HEK293T (cell line): Measurements from ENCODE around the gene GPAT3.
A peak's percentile ranks its signal among the peaks of the same experiment; 100 is the strongest.

Experiments used
- CTCF ChIA-PET: fragments of 350-600 bp; formaldehyde crosslinking; extraction: SDS; loops from one replicate; lab custom pipeline; 2021; ENCODE audit warnings: antibody characterized with exemption, inconsistent platforms; lab: Yijun Ruan, JAX
- POLR2A ChIA-PET: fragments of 350-600 bp; formaldehyde crosslinking; extraction: SDS; loops from one replicate; lab custom pipeline; 2020; ENCODE audit warnings: antibody characterized with exemption, inconsistent platforms; lab: Yijun Ruan, JAX
- DNase-seq: peaks from one replicate; pipeline ENCODE4 v3.0.0; 2012; ENCODE audit warnings: mixed read lengths; ENCODE audit errors: extremely low spot score
- ARNT ChIP-seq: fragments of 450-650 bp; IDR thresholded peaks from 2 replicates; pipeline ENCODE4 v1.6.1; 2017; ENCODE audit warnings: mild to moderate bottlenecking
- BHLHE40 ChIP-seq: fragments of 450-650 bp; IDR thresholded peaks from 2 replicates; pipeline ENCODE4 v1.6.1; 2016; ENCODE audit warnings: mild to moderate bottlenecking, moderate library complexity, borderline replicate concordance
- CTBP1 ChIP-seq: fragments of 450-650 bp; IDR thresholded peaks from 2 replicates; pipeline ENCODE4 v1.6.1; 2016; ENCODE audit warnings: borderline replicate concordance
- ELF4 ChIP-seq: fragments of 450-650 bp; IDR thresholded peaks from 2 replicates; pipeline ENCODE4 v1.6.1; 2017; ENCODE audit warnings: antibody characterized with exemption
- FOXA1 ChIP-seq: fragments of 450-650 bp; IDR thresholded peaks from 2 replicates; pipeline ENCODE4 v1.6.1; 2016; ENCODE audit warnings: mild to moderate bottlenecking
- FOXK2 ChIP-seq: fragments of 450-650 bp; IDR thresholded peaks from 2 replicates; pipeline ENCODE4 v1.6.1; 2016; ENCODE audit warnings: mild to moderate bottlenecking
- FOXM1 ChIP-seq: fragments of 450-650 bp; IDR thresholded peaks from 2 replicates; pipeline ENCODE4 v1.6.1; 2017; ENCODE audit warnings: mild to moderate bottlenecking, borderline replicate concordance
- HDGF ChIP-seq: fragments of 450-650 bp; IDR thresholded peaks from 2 replicates; pipeline ENCODE4 v1.6.1; 2017; ENCODE audit warnings: antibody characterized with exemption, borderline replicate concordance
- L3MBTL2 ChIP-seq: fragments of 450-650 bp; conservative IDR thresholded peaks from 2 replicates; pipeline ENCODE4 v1.6.1; 2016; ENCODE audit warnings: mild to moderate bottlenecking
- LEF1 ChIP-seq: fragments of 450-650 bp; IDR thresholded peaks from 2 replicates; pipeline ENCODE4 v1.6.1; 2017; ENCODE audit warnings: mild to moderate bottlenecking, borderline replicate concordance
- NFRKB ChIP-seq: fragments of 450-650 bp; IDR thresholded peaks from 2 replicates; pipeline ENCODE4 v1.6.1; 2016; ENCODE audit warnings: mild to moderate bottlenecking, moderate library complexity
- PKNOX1 ChIP-seq: fragments of 450-650 bp; IDR thresholded peaks from 2 replicates; pipeline ENCODE4 v1.6.1; 2016
- SP1 ChIP-seq: fragments of 450-650 bp; IDR thresholded peaks from 2 replicates; pipeline ENCODE4 v1.6.1; 2017
- SUZ12 ChIP-seq: fragments of 450-650 bp; IDR thresholded peaks from 2 replicates; pipeline ENCODE4 v1.6.1; 2016; ENCODE audit warnings: mild to moderate bottlenecking
- TARDBP ChIP-seq: fragments of 450-650 bp; IDR thresholded peaks from 2 replicates; pipeline ENCODE4 v1.6.1; 2016
- ZNF384 ChIP-seq: fragments of 450-650 bp; IDR thresholded peaks from 2 replicates; pipeline ENCODE4 v1.6.1; 2016

GPAT3 gene

GRCh38 chr4:83585982-83586508, 50.1 kb downstream of the GPAT3 start:
- CTCF ChIA-PET = no interaction called here
- DNase-seq = no peak
- POLR2A ChIA-PET = no interaction called here
- TF ChIP-seq CTBP1 (no peak), TARDBP (no peak), ELF4 (no peak), L3MBTL2 (no peak), NFRKB (no peak), PKNOX1 (no peak), HDGF (no peak), LEF1 (no peak), BHLHE40 (no peak), FOXK2 (no peak), SP1 (no peak)

GRCh38 chr4:83589279-83589678, 53.4 kb downstream of the GPAT3 start:
- TF ChIP-seq LEF1 (no peak), L3MBTL2 (no peak), CTBP1 (no peak), BHLHE40 (no peak)
- no peak for DNase-seq
- ChIA-PET CTCF (interaction anchor here (0.6 kb wide), 1 partner anchor 35 kb away, joined by 5 read pairs; no protein-coding TSS in a partner anchor), POLR2A (no interaction called here)

- TF ChIP-seq FOXM1 (no peak), SUZ12 (no peak)
- DNase-seq = no peak
- ChIA-PET CTCF (no interaction called here), POLR2A (no interaction called here)
Measured at GRCh38 chr4:83591056-83591455, 55.1 kb downstream of the GPAT3 start.

GRCh38 chr4:83591730-83592129, 55.8 kb downstream of the GPAT3 start:
- ChIA-PET CTCF (no interaction called here), POLR2A (no interaction called here)
- no peak for TF ChIP-seq BHLHE40
- TF ChIP-seq L3MBTL2 = no peak
- no peak for TF ChIP-seq CTBP1
- TF ChIP-seq ARNT = no peak
- no peak for DNase-seq

GRCh38 chr4:83599183-83599582, 63.3 kb downstream of the GPAT3 start:
- no peak for TF ChIP-seq LEF1
- TF ChIP-seq FOXM1 = no peak
- TF ChIP-seq ELF4 = no peak
- no peak for TF ChIP-seq ARNT
- TF ChIP-seq PKNOX1 = no peak
- TF ChIP-seq L3MBTL2 = no peak
- no peak for TF ChIP-seq ZNF384
- TF ChIP-seq SUZ12 = no peak
- no peak for TF ChIP-seq TARDBP
- TF ChIP-seq FOXA1 = no peak
- TF ChIP-seq SP1 = no peak
- TF ChIP-seq BHLHE40 = no peak
- no peak for TF ChIP-seq HDGF
- no peak for TF ChIP-seq CTBP1
- no peak for TF ChIP-seq NFRKB
- no peak for TF ChIP-seq FOXK2
- ChIA-PET CTCF (no interaction called here), POLR2A (no interaction called here)
- DNase-seq = peak; percentile 32

- TF ChIP-seq FOXK2 (no peak), BHLHE40 (no peak), FOXA1 (no peak), TARDBP (no peak)
- CTCF ChIA-PET = interaction anchor here (0.7 kb wide), 1 partner anchor 39 kb away, joined by 3 read pairs; no protein-coding TSS in a partner anchor
- POLR2A ChIA-PET = no interaction called here
- no peak for DNase-seq
Measured at GRCh38 chr4:83603129-83603528, 67.2 kb downstream of the GPAT3 start.

- CTCF ChIA-PET = no interaction called here
- no peak for TF ChIP-seq FOXM1
- no peak for TF ChIP-seq PKNOX1
- TF ChIP-seq CTBP1 = no peak
- TF ChIP-seq HDGF = no peak
- TF ChIP-seq LEF1 = no peak
- no peak for TF ChIP-seq FOXA1
- TF ChIP-seq FOXK2 = no peak
- POLR2A ChIA-PET = no interaction called here
- DNase-seq = no peak
Measured at GRCh38 chr4:83604321-83604720, 68.4 kb downstream of the GPAT3 start.
